GM19035 (cell line): ENCODE data around the gene PHRF1.
"Not testable (repeated sequence)": the region's sequence is repeated elsewhere in the genome, so short reads cannot be mapped to it uniquely, and the experiment has no call there.

Experiments used
- ATAC-seq: cut with Tn5 transposase; IDR thresholded peaks from one replicate; pipeline ENCODE4 v1.9.1; 2021; ENCODE audit not compliant: unreplicated experiment

PHRF1 gene

GRCh38 chr11:650482-650881 lies 74.2 kb downstream of the PHRF1 start:
- no peak for ATAC-seq

- not testable (repeated sequence) for ATAC-seq
Observed at GRCh38 chr11:653136-653535, 76.9 kb downstream of the PHRF1 start.

GRCh38 chr11:653837-654236 lies 77.6 kb downstream of the PHRF1 start:
- no peak for ATAC-seq

GRCh38 chr11:654444-654843 lies 78.2 kb downstream of the PHRF1 start:
- ATAC-seq, result not testable (repeated sequence)

- ATAC-seq, result no peak
Observed at GRCh38 chr11:655036-655726, 78.9 kb downstream of the PHRF1 start.

- ATAC-seq, result no peak
Observed at GRCh38 chr11:656426-656825, 80.2 kb downstream of the PHRF1 start.

GRCh38 chr11:656866-657265 lies 80.6 kb downstream of the PHRF1 start:
- ATAC-seq, result no peak

- ATAC-seq, result no peak
Observed at GRCh38 chr11:657691-658126, 81.4 kb downstream of the PHRF1 start.

GRCh38 chr11:659532-660085 lies 83.3 kb downstream of the PHRF1 start:
- ATAC-seq, result no peak

- no peak for ATAC-seq
Observed at GRCh38 chr11:660281-660680, 84.0 kb downstream of the PHRF1 start.

- ATAC-seq, result no peak
Observed at GRCh38 chr11:660681-661444, 84.6 kb downstream of the PHRF1 start.
